BJ (cell line): ENCODE data around the gene KLHDC7B. TPM values are rescaled to one million over a fixed set of nuclear protein-coding genes. Genes with fewer than 3 reads are reported as not detected.

Source experiments
- CTCF ChIA-PET: fragments of 350-600 bp; formaldehyde crosslinking; extraction: SDS; loops from one replicate; lab custom pipeline; 2021; ENCODE audit warnings: antibody characterized with exemption, inconsistent platforms; lab: Yijun Ruan, JAX
- POLR2A ChIA-PET: fragments of 300-600 bp; sonication (Branson Sonifier 250); formaldehyde crosslinking; extraction: SDS; loops from one replicate; lab custom pipeline; 2021; ENCODE audit warnings: antibody characterized with exemption; lab: Charles Lee
- DNase-seq: peaks from one replicate; pipeline ENCODE4 v3.0.0-alpha.2; 2011; ENCODE audit warnings: low read depth
- H3K27me3 ChIP-seq: 2 replicates; pipeline ENCODE4 v1.6.0; 2011; ENCODE audit warnings: low read length; ENCODE audit not compliant: control insufficient read depth, insufficient read depth
- H3K36me3 ChIP-seq: 2 replicates; pipeline ENCODE4 v1.5.1; 2011; ENCODE audit warnings: low read length; ENCODE audit not compliant: control insufficient read depth, insufficient read depth
- H3K4me3 ChIP-seq: 2 replicates; pipeline ENCODE4 v1.5.1; 2011; ENCODE audit warnings: low read depth, mild to moderate bottlenecking, control low read depth, low read length
- CTCF ChIP-seq: IDR thresholded peaks from 2 replicates; pipeline ENCODE4 v1.5.1; 2011; ENCODE audit warnings: low read depth, mild to moderate bottlenecking, control low read depth, inconsistent platforms, low read length, moderate library complexity; ENCODE audit not compliant: insufficient read depth
- polyA plus RNA-seq: library from polyadenylated mRNA; depleted of rRNA; stranded (reverse); fragments of >200 nt; gene quantifications from 2 replicates; pipeline ENCODE4 v1.2.3, GENCODE V29; 2011

The KLHDC7B gene
- polyA plus RNA-seq, 1 experiment: 0.34 TPM

- DNase-seq: no peak
- ChIA-PET CTCF (interaction anchor here (0.6 to 2.0 kb wide), 8 partner anchors 11 to 261 kb away, joined by 3 to 9 read pairs (median 3); partner anchors contain the start of gene SYCE3), POLR2A (no interaction called here)
- Histone ChIP-seq H3K4me3 (no peak overlapping the region), H3K36me3 (peaks cover 9% of the 10 kb centered on the region), H3K27me3 (no peaks in the 10 kb centered on the region)
- TF ChIP-seq CTCF: no peak
Observed at GRCh38 chr22:50527921-50528681, 17.6 kb upstream of the KLHDC7B start.

GRCh38 chr22:50528682-50529415 is 16.9 kb upstream of the KLHDC7B start:
- no peak for TF ChIP-seq CTCF
- Histone ChIP-seq H3K4me3 (peak overlapping the region; percentile 59), H3K36me3 (peaks cover 2% of the 10 kb centered on the region), H3K27me3 (no peaks in the 10 kb centered on the region)
- ChIA-PET CTCF (interaction anchor here (0.6 to 2.0 kb wide), 6 partner anchors 14 to 262 kb away, joined by 3 to 9 read pairs (median 3); partner anchors contain the start of gene SYCE3), POLR2A (no interaction called here)
- DNase-seq: no peak

- no peak for TF ChIP-seq CTCF
- POLR2A ChIA-PET: interaction anchor here (1.0 kb wide), 1 partner anchor 22 kb away, joined by 4 read pairs; the partner anchor contains the start of genes LMF2 and NCAPH2
- DNase-seq: no peak
- no peaks in the 10 kb centered on the region for H3K27me3 ChIP-seq
- CTCF ChIA-PET: interaction anchor here (0.6 to 2.0 kb wide), 3 partner anchors 34 to 205 kb away, joined by 3 to 9 read pairs (median 3); partner anchors contain the start of gene SYCE3
- no peaks in the 10 kb centered on the region for H3K36me3 ChIP-seq
- peak overlapping the region; percentile 59 for H3K4me3 ChIP-seq
Observed at GRCh38 chr22:50529416-50529896, 16.2 kb upstream of the KLHDC7B start.

- POLR2A ChIA-PET: interaction anchor here (1.0 kb wide), 1 partner anchor 22 kb away, joined by 4 read pairs; the partner anchor contains the start of genes LMF2 and NCAPH2
- no peaks in the 10 kb centered on the region for H3K36me3 ChIP-seq
- no peak for TF ChIP-seq CTCF
- no peaks in the 10 kb centered on the region for H3K27me3 ChIP-seq
- CTCF ChIA-PET: interaction anchor here (0.6 to 2.0 kb wide), 4 partner anchors 33 to 205 kb away, joined by 3 to 9 read pairs (median 3); partner anchors contain the start of gene SYCE3
- peak within 1 kb of the TSS; percentile 59 for H3K4me3 ChIP-seq
- DNase-seq: no peak
Observed at GRCh38 chr22:50529897-50530579, 15.7 kb upstream of the KLHDC7B start, which contains the start of gene TYMP. TYMP (minus strand) TSS chr22:50530012; CDS start chr22:50529709, 303 bp downstream.
